ENCODE results near the gene ARHGAP15.

DNA sequence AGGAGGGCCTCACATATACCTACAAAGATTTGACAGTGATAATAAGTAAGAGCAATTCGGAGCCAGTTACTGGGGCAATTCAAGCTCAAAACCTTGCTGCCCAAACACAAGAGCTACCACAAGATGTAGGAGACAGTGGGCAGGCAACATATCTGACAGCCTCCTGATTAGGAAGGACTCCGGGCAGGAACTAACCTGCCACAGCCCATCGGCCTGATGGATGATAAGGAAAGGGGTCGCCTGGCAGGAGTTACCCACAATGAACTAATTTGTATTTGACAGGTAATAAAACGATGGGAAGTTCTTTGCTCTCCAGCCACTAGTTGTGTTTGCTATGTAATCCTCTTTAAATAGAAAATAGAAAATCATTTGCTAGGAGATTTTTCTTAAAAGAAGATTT is 100.2 kb downstream of the ARHGAP15 start:
- TF ChIP-seq, protein P1, sequence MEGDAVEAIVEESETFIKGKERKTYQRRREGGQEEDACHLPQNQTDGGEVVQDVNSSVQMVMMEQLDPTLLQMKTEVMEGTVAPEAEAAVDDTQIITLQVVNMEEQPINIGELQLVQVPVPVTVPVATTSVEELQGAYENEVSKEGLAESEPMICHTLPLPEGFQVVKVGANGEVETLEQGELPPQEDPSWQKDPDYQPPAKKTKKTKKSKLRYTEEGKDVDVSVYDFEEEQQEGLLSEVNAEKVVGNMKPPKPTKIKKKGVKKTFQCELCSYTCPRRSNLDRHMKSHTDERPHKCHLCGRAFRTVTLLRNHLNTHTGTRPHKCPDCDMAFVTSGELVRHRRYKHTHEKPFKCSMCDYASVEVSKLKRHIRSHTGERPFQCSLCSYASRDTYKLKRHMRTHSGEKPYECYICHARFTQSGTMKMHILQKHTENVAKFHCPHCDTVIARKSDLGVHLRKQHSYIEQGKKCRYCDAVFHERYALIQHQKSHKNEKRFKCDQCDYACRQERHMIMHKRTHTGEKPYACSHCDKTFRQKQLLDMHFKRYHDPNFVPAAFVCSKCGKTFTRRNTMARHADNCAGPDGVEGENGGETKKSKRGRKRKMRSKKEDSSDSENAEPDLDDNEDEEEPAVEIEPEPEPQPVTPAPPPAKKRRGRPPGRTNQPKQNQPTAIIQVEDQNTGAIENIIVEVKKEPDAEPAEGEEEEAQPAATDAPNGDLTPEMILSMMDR (IDR thresholded peaks at IDR 0.05), result no peak
- TF ChIP-seq POLR2A (IDR thresholded peaks at IDR 0.05), result no peak

Data from adrenal gland (tissue), 5 donors.